OCI-LY1 (cell line): ENCODE measurements around the gene PFDN4.

ENCODE experiments used
- H2AFZ ChIP-seq: fragments of 200-600 bp; sonication (generic), shearing (Covaris generic); 2 replicates; pipeline ENCODE4 v1.6.0; 2014; ENCODE audit warnings: antibody characterized with exemption, mild to moderate bottlenecking, low read length
- H3F3A ChIP-seq: fragments of 200-600 bp; sonication (generic), shearing (Covaris generic); 2 replicates; pipeline ENCODE4 v1.6.0; 2014; ENCODE audit warnings: mild to moderate bottlenecking, antibody characterized with exemption, low read length, moderate library complexity; ENCODE audit not compliant: insufficient read depth
- H3K27ac ChIP-seq: fragments of 200-600 bp; sonication (generic); 2 replicates; pipeline ENCODE4 v1.5.1; 2014; ENCODE audit warnings: low read length, mixed run types, mild to moderate bottlenecking, low read depth; ENCODE audit not compliant: poor library complexity, severe bottlenecking
- H3K27me3 ChIP-seq: fragments of 200-600 bp; sonication (generic); 2 replicates; pipeline ENCODE4 v1.6.0; 2014; ENCODE audit warnings: antibody characterized with exemption, mild to moderate bottlenecking, low read length, moderate library complexity; ENCODE audit not compliant: insufficient read depth
- H3K36me3 ChIP-seq: fragments of 200-600 bp; sonication (generic); 2 replicates; pipeline ENCODE4 v1.6.1; 2014; ENCODE audit warnings: mild to moderate bottlenecking, antibody characterized with exemption, low read length, moderate library complexity, mixed read lengths; ENCODE audit not compliant: insufficient read depth
- H3K4me1 ChIP-seq: fragments of 200-600 bp; sonication (generic); 2 replicates; pipeline ENCODE4 v1.5.1; 2014; ENCODE audit warnings: mild to moderate bottlenecking, low read length, moderate library complexity; ENCODE audit not compliant: insufficient read depth, severe bottlenecking
- H3K4me2 ChIP-seq: fragments of 200-600 bp; sonication (generic), shearing (Covaris generic); 2 replicates; pipeline ENCODE4 v1.6.1; 2014; ENCODE audit warnings: low read length
- H3K4me3 ChIP-seq: fragments of 200-600 bp; sonication (generic); 2 replicates; pipeline ENCODE4 v1.5.1; 2014; ENCODE audit warnings: low read length, low read depth, mild to moderate bottlenecking, mixed read lengths; ENCODE audit not compliant: poor library complexity, severe bottlenecking
- H3K79me2 ChIP-seq: fragments of 200-600 bp; shearing (Covaris generic); 2 replicates; pipeline ENCODE4 v1.6.1; 2016; ENCODE audit warnings: mixed run types, low read length, mixed read lengths; ENCODE audit not compliant: insufficient read depth
- H3K9ac ChIP-seq: fragments of 200-600 bp; sonication (generic), shearing (Covaris generic); 2 replicates; pipeline ENCODE4 v1.6.1; 2014; ENCODE audit warnings: mild to moderate bottlenecking, low read length, mixed read lengths
- H3K9me2 ChIP-seq: fragments of 200-600 bp; sonication (generic), shearing (Covaris generic); 2 replicates; pipeline ENCODE4 v1.6.1; 2014; ENCODE audit warnings: low read depth, mild to moderate bottlenecking, low read length, mixed read lengths
- H3K9me3 ChIP-seq: fragments of 200-600 bp; shearing (Covaris generic); 2 replicates; pipeline ENCODE4 v1.6.1; 2014; ENCODE audit warnings: low read length, mixed read lengths
- H4K20me1 ChIP-seq: fragments of 200-600 bp; sonication (generic), shearing (Covaris generic); 2 replicates; pipeline ENCODE4 v1.6.0; 2016; ENCODE audit warnings: mild to moderate bottlenecking, low read length; ENCODE audit not compliant: insufficient read depth
- EZH2 ChIP-seq: fragments of 200-600 bp; sonication (generic), shearing (Covaris generic); IDR thresholded peaks from 2 replicates; pipeline ENCODE4 v1.8.0; 2017; ENCODE audit warnings: borderline replicate concordance, mixed run types, mild to moderate bottlenecking, antibody characterized with exemption, low read length, moderate library complexity, mixed read lengths
- TF ChIP-seq, protein P1 (sequence below): fragments of 200-600 bp; sonication (generic), shearing (Covaris generic); IDR thresholded peaks from 2 replicates; pipeline ENCODE4 v1.5.1; 2017; ENCODE audit warnings: mild to moderate bottlenecking, antibody characterized with exemption, low read length, moderate library complexity, mixed read lengths

The PFDN4 gene

DNA sequence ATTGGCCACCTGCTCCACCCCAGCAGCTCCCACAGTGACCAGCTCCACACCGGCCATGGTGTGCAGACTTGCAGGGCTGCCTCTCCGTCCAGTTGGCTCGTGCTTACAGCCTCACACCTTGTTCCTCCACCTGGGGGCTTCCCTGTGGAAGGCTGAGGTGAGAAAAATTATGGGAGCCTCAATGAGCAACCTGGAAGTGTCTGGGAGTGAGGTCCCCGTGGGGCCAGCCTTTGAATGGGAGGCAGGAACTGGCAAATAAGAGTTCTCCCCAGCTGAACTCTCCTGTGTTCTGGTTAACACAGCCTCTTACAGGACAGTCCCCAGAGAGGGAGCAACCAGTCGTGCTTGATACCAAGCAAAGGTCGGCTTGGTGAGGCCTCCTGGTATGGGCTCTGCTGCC is 3.8 kb upstream of the PFDN4 start:
- no peak overlapping the region for H3K9ac ChIP-seq
- 0 out of 2 replicates have a peak, but pooled peaks cover 7% of the 10 kb centered on the region for H3K27me3 ChIP-seq
- H2AFZ ChIP-seq = no peak overlapping the region
- H3K36me3 ChIP-seq = no peaks in the 10 kb centered on the region
- peaks cover 6% of the 10 kb centered on the region for H3K4me1 ChIP-seq
- H3F3A ChIP-seq = no peaks in the 10 kb centered on the region
- H3K9me3 ChIP-seq = no peaks in the 10 kb centered on the region
- H3K27ac ChIP-seq = no peak overlapping the region
- H3K4me2 ChIP-seq = no peak overlapping the region
- peaks cover 8% of the 10 kb centered on the region for H3K79me2 ChIP-seq
- H3K9me2 ChIP-seq = no peaks in the 10 kb centered on the region
- H3K4me3 ChIP-seq = no peak overlapping the region
- H4K20me1 ChIP-seq = no peaks in the 10 kb centered on the region
- TF ChIP-seq, protein P1, sequence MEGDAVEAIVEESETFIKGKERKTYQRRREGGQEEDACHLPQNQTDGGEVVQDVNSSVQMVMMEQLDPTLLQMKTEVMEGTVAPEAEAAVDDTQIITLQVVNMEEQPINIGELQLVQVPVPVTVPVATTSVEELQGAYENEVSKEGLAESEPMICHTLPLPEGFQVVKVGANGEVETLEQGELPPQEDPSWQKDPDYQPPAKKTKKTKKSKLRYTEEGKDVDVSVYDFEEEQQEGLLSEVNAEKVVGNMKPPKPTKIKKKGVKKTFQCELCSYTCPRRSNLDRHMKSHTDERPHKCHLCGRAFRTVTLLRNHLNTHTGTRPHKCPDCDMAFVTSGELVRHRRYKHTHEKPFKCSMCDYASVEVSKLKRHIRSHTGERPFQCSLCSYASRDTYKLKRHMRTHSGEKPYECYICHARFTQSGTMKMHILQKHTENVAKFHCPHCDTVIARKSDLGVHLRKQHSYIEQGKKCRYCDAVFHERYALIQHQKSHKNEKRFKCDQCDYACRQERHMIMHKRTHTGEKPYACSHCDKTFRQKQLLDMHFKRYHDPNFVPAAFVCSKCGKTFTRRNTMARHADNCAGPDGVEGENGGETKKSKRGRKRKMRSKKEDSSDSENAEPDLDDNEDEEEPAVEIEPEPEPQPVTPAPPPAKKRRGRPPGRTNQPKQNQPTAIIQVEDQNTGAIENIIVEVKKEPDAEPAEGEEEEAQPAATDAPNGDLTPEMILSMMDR = no peak
- TF ChIP-seq EZH2 = no peak

DNA sequence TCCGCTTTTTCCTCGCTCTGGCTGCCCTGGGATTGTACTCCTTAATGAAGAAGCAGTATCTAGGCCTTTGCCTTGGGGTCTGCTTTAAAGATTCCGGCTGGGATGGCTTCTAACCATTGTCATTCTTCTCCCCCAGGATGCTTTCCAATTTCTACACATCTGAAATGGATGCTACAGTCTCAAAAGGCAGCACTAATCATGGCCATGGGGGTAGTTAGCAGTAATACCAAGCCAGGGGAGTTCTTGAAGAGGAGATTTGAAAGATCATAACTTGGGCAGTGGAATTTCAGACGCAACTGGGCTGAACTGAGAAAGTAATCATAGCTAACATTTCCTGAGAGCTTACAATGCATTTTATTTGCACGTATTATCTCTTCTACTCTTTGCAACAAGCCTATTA is 3.4 kb upstream of the PFDN4 start:
- Histone ChIP-seq H3K27ac (no peak overlapping the region), H3F3A (no peaks in the 10 kb centered on the region), H3K4me2 (no peak overlapping the region), H3K9me2 (no peaks in the 10 kb centered on the region), H3K79me2 (peaks cover 12% of the 10 kb centered on the region), H2AFZ (no peak overlapping the region), H3K27me3 (0 out of 2 replicates have a peak, but pooled peaks cover 7% of the 10 kb centered on the region), H3K36me3 (no peaks in the 10 kb centered on the region), H3K9ac (no peak overlapping the region), H3K4me3 (no peak overlapping the region), H3K9me3 (no peaks in the 10 kb centered on the region), H4K20me1 (no peaks in the 10 kb centered on the region), H3K4me1 (peaks cover 10% of the 10 kb centered on the region)
- TF ChIP-seq, protein P1 = no peak
- no peak for TF ChIP-seq EZH2

DNA sequence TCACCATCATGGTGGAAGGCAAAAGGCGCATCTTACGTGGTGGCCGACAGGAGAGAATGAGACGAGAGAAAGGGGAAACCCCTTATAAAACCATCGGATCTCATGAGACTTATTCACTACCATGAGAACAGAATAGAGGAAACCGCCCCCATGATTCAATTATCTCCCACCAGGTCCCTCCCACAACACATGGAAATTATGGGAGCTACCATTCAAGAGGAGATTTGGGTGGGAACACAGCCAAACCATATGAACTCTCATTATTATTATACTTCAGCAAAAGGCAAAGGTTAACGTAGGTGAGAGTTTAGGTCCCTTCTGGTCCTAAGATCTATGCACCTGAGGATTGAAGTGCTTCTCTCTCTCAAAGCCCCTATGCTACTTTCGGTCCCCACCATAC is 2.4 kb upstream of the PFDN4 start:
- no peaks in the 10 kb centered on the region for H3F3A ChIP-seq
- peaks cover 19% of the 10 kb centered on the region for H3K79me2 ChIP-seq
- H2AFZ ChIP-seq = no peak overlapping the region
- no peak overlapping the region for H3K9ac ChIP-seq
- no peak overlapping the region for H3K27ac ChIP-seq
- no peaks in the 10 kb centered on the region for H3K36me3 ChIP-seq
- H3K27me3 ChIP-seq = 0 out of 2 replicates have a peak, but pooled peaks cover 7% of the 10 kb centered on the region
- TF ChIP-seq, protein P1 = no peak
- TF ChIP-seq EZH2 = no peak
- no peaks in the 10 kb centered on the region for H4K20me1 ChIP-seq
- no peaks in the 10 kb centered on the region for H3K9me3 ChIP-seq
- no peak overlapping the region for H3K4me2 ChIP-seq
- H3K9me2 ChIP-seq = no peaks in the 10 kb centered on the region
- no peak overlapping the region for H3K4me3 ChIP-seq
- H3K4me1 ChIP-seq = peaks cover 16% of the 10 kb centered on the region
